Vagina (tissue), 2 donors: Measurements from ENCODE around the gene GOLGA6C. TPM values are rescaled to one million over a fixed set of nuclear protein-coding genes. Genes with fewer than 3 reads are reported as not detected.
"Not testable (repeated sequence)": the region's sequence is repeated elsewhere in the genome, so short reads cannot be mapped to it uniquely, and the experiment has no call there.

ENCODE experiments used
- DNase-seq, 2 donors: peaks; one replicate each; pipeline ENCODE4 v3.0.0-alpha.2; 2017; ENCODE audit errors: extremely low spot score in 2 of 2
- H3K27ac ChIP-seq: fragments of 200-600 bp; sonication (generic); one replicate; pipeline ENCODE4 v1.5.1; 2019
- H3K27me3 ChIP-seq: fragments of 200-600 bp; sonication (generic); one replicate; pipeline ENCODE4 v1.5.1; 2019
- H3K36me3 ChIP-seq, 2 donors: fragments of 200-600 bp; sonication (generic); one replicate each; pipeline ENCODE4 v1.5.1; 2017 to 2019
- H3K4me1 ChIP-seq: fragments of 200-600 bp; sonication (generic); one replicate; pipeline ENCODE4 v1.5.1; 2019
- H3K4me3 ChIP-seq, 2 donors: fragments of 200-600 bp; sonication (generic); 1 replicate in 1 of 2; 2 replicates in 1 of 2; pipeline ENCODE4 v1.5.1; 2016 to 2019
- H3K9me3 ChIP-seq: fragments of 200-600 bp; sonication (generic); one replicate; pipeline ENCODE4 v1.5.1; 2019
- CTCF ChIP-seq, 3 experiments: fragments of 450-650 bp in 2 of 3; fragments of 200-600 bp in 1 of 3; sonication (generic) in 1 of 3; IDR thresholded peaks; one replicate each; pipeline ENCODE4 v1.5.1; 2017 to 2019; ENCODE audit warnings: antibody characterized with exemption in 3 of 3, mild to moderate bottlenecking in 2 of 3, moderate library complexity in 2 of 3
- intact Hi-C: fragments of 100-400 bp; cut with DNase I; formaldehyde crosslinking; loops from one replicate; pipeline ENCODE4 v1.15.1; 2023
- total RNA-seq: library from RNA; depleted of rRNA; stranded (reverse); fragments of >200 nt; gene quantifications from one replicate; pipeline ENCODE4 v1.2.3, GENCODE V29; 2016

GOLGA6C gene
- total RNA-seq, 1 donor from 2014 or later, result not detected

DNA sequence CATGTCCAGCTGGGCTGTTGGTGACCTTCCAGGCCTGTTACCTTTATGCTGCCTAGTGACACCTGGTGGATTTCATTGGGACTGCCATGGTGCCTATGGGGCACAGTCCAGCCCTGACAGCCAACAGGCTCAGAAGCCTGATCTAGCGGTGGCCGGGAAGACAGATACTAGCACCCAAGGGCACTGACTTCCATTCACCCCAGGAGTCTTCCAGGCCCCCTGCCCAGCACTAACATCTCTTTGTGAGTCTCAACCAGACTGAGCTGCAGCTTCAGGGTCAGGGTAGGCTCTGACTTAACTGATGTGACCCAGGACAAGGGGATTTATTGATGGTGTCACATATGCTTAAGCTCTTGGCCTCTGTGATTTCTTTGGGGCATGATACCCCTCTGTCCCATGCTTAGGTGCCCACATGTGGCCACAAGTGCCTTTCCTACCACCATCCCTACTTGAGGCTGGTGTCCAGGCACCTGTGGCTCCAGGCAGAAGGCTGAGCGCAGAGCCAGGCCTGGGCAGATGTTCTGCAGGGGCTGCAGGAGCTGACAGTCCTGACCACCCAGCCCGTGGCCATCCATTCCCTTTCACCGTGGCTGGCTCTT, 16.5 kb downstream of the GOLGA6C start:
- H3K4me3 ChIP-seq, H3K9me3 ChIP-seq, H3K27ac ChIP-seq, intact Hi-C loops, H3K27me3 ChIP-seq, H3K36me3 ChIP-seq, H3K4me1 ChIP-seq: not testable (repeated sequence)
- peak in 2 of 3 experiments; percentile 1 to 40 for TF ChIP-seq CTCF (IDR thresholded peaks at IDR 0.05)
- DNase-seq, result peak; percentile 86 to 94

GRCh38 chr15:75275617-75276016, 17.5 kb downstream of the GOLGA6C start:
- H3K4me1 ChIP-seq, H3K4me3 ChIP-seq, intact Hi-C loops, H3K9me3 ChIP-seq, H3K27me3 ChIP-seq, H3K36me3 ChIP-seq, H3K27ac ChIP-seq: not testable (repeated sequence)
- peak; percentile 80 to 94 for DNase-seq

DNA sequence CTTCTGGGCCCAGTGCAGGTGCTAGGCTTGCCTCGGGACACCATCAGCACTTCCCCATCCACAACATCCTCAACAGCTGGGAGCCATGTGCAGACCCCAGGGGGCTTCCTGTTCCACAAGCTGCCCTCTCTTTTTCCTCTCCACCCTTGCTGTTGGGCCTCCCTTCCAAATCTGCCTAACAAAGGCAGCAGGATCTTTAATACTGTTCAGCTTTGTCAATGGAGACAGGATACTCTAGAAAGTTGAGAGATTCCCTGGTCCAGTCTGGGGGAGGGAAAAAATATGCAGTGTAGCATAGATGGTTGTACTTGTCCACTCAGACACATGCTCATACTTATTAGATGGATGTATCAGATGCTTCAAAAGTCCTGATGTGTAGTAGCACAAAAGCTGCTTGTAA, 20.4 kb downstream of the GOLGA6C start:
- intact Hi-C loops, DNase-seq, H3K27ac ChIP-seq: not testable (repeated sequence)

DNA sequence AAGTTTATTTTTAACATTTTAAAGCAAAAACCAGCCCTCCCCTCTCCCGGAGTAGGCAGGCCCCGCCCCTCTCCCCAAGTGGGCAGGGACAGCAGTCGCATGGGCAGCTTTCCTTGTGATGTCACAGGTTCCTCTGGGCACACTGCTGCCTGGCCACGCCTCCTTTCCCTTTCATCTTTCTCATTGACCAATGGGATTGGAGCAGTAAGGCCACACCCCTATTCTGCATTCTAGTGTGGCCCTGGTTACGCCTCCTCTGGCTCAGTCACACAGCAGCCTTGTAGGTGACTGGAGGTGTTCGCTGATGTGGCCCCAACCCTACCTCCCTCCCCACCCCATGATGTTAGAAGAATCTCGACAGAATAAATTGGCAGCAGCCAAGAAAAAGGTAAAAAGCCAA, 24.4 kb downstream of the GOLGA6C start, which contains the start of gene GOLGA6D:
Gene GOLGA6D, plus strand, starts transcription at position 264 of the 400 bp plus-strand sequence. Its CDS starts 41 bp downstream, at position 305.
- H3K4me1 ChIP-seq, H3K9me3 ChIP-seq, H3K27me3 ChIP-seq, H3K4me3 ChIP-seq, H3K36me3 ChIP-seq, DNase-seq, intact Hi-C loops, H3K27ac ChIP-seq: not testable (repeated sequence)

More for the DNA sequence above, 20.4 kb downstream of the GOLGA6C start:
- H3K36me3 ChIP-seq, H3K4me1 ChIP-seq, H3K9me3 ChIP-seq, H3K4me3 ChIP-seq, H3K27me3 ChIP-seq: not testable (repeated sequence)

DNA sequence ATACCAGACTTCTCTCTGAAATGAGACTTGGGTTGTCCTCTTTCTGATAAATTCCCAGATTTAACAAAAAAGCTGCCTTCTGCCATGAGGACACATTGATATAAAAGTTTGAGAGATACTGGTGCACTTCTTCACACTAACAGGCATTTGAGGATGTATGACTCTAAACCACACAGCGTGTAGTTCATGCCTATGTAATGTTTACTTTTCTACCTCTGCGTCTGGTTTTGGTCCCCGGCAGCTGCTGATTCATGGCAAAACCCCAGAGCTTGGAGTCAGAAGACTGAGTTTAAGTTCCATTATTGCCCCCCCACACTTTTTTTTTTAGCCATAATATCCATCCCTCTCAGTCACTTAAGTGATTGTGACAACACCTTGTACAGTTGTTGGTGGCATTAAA, 26.0 kb downstream of the GOLGA6C start:
- H3K9me3 ChIP-seq, H3K27me3 ChIP-seq, H3K4me3 ChIP-seq, DNase-seq, H3K4me1 ChIP-seq, H3K27ac ChIP-seq, intact Hi-C loops, H3K36me3 ChIP-seq: not testable (repeated sequence)

GRCh38 chr15:75293660-75294059, 35.5 kb downstream of the GOLGA6C start:
- H3K27ac ChIP-seq, DNase-seq, H3K9me3 ChIP-seq, intact Hi-C loops, H3K36me3 ChIP-seq, H3K4me1 ChIP-seq, H3K4me3 ChIP-seq, H3K27me3 ChIP-seq: not testable (repeated sequence)

GRCh38 chr15:75298541-75299310, 40.6 kb downstream of the GOLGA6C start:
- intact Hi-C loops, H3K4me3 ChIP-seq, H3K4me1 ChIP-seq, H3K36me3 ChIP-seq, DNase-seq, H3K27me3 ChIP-seq, H3K27ac ChIP-seq, H3K9me3 ChIP-seq: not testable (repeated sequence)

GRCh38 chr15:75299311-75299688, 41.2 kb downstream of the GOLGA6C start:
- H3K4me1 ChIP-seq, H3K36me3 ChIP-seq, H3K27me3 ChIP-seq, H3K27ac ChIP-seq, intact Hi-C loops, DNase-seq, H3K9me3 ChIP-seq, H3K4me3 ChIP-seq: not testable (repeated sequence)
- TF ChIP-seq CTCF (IDR thresholded peaks at IDR 0.05), result peak in 2 of 3 experiments; percentile 23 to 39

GRCh38 chr15:75300026-75300425, 41.9 kb downstream of the GOLGA6C start:
- peak in 1 of 2 donors; percentile 58 for DNase-seq
- H3K27ac ChIP-seq, intact Hi-C loops: not testable (repeated sequence)

More at GRCh38 chr15:75300026-75300425, 41.9 kb downstream of the GOLGA6C start:
- not testable (repeated sequence) for H3K27me3 ChIP-seq, H3K4me1 ChIP-seq, H3K9me3 ChIP-seq, H3K36me3 ChIP-seq, H3K4me3 ChIP-seq
